IPS DF 19.7 (cell line): ENCODE measurements around the gene PCDHGA4.
"Not testable (repeated sequence)": the region's sequence is repeated elsewhere in the genome, so short reads cannot be mapped to it uniquely, and the experiment has no call there.

ENCODE experiments used
- DNase-seq: peaks from one replicate; pipeline ENCODE4 v3.0.0-alpha.2; 2013; ENCODE audit warnings: low read depth, low spot score

The PCDHGA4 gene

GRCh38 chr5:141354900-141355469 is at the start of gene PCDHGA4:
PCDHGA4 (plus strand) TSS chr5:141355021; CDS start chr5:141355108, 87 bp downstream.
- DNase-seq, result no peak

- DNase-seq, result no peak
Observed at GRCh38 chr5:141306630-141307029, 48.2 kb upstream of the PCDHGA4 start.

GRCh38 chr5:141313711-141314110 is 41.1 kb upstream of the PCDHGA4 start:
- DNase-seq, result no peak

- DNase-seq, result not testable (repeated sequence)
Observed at GRCh38 chr5:141316963-141317362, 37.9 kb upstream of the PCDHGA4 start.

GRCh38 chr5:141319202-141319601 is 35.6 kb upstream of the PCDHGA4 start:
- DNase-seq, result no peak

GRCh38 chr5:141319699-141320098 is 35.1 kb upstream of the PCDHGA4 start:
- DNase-seq, result no peak

- DNase-seq, result peak; percentile 82
Observed at GRCh38 chr5:141320225-141321169, 34.3 kb upstream of the PCDHGA4 start, which contains the start of gene TAF7. TAF7 (minus strand) TSS chr5:141320784; CDS start chr5:141320044, 740 bp downstream.

- no peak for DNase-seq
Observed at GRCh38 chr5:141322261-141322660, 32.6 kb upstream of the PCDHGA4 start.

GRCh38 chr5:141326088-141326854 is 28.6 kb upstream of the PCDHGA4 start:
- no peak for DNase-seq

GRCh38 chr5:141328231-141328630 is 26.6 kb upstream of the PCDHGA4 start:
- DNase-seq, result no peak

- DNase-seq, result no peak
Observed at GRCh38 chr5:141330299-141331080, 24.3 kb upstream of the PCDHGA4 start, which contains the start of gene PCDHGA1. PCDHGA1 (plus strand) TSS chr5:141330514.

GRCh38 chr5:141332571-141332970 is 22.2 kb upstream of the PCDHGA4 start:
- not testable (repeated sequence) for DNase-seq

- DNase-seq, result no peak
Observed at GRCh38 chr5:141338538-141339306, 16.1 kb upstream of the PCDHGA4 start, which contains the start of gene PCDHGA2. PCDHGA2 (plus strand) TSS chr5:141338760.

- not testable (repeated sequence) for DNase-seq
Observed at GRCh38 chr5:141340781-141341354, 14.0 kb upstream of the PCDHGA4 start.

GRCh38 chr5:141342773-141343172 is 12.0 kb upstream of the PCDHGA4 start:
- no peak for DNase-seq

GRCh38 chr5:141343242-141343952 is 11.4 kb upstream of the PCDHGA4 start, which contains the start of gene PCDHGA3:
PCDHGA3 (plus strand) TSS chr5:141343829; CDS start chr5:141344034, 205 bp downstream.
- DNase-seq, result no peak

GRCh38 chr5:141343953-141344463 is 10.8 kb upstream of the PCDHGA4 start:
- no peak for DNase-seq

GRCh38 chr5:141345327-141345726 is 9.5 kb upstream of the PCDHGA4 start:
- no peak for DNase-seq

GRCh38 chr5:141346017-141346416 is 8.8 kb upstream of the PCDHGA4 start:
- not testable (repeated sequence) for DNase-seq
